NCI-H146 treated with DMSO at 0.1 percent for 48 hours (cell line): ENCODE results near the gene NOL4L.

Source experiments
- DNase-seq: peaks from one replicate; lab custom pipeline; 2025; ENCODE audit not compliant: unreplicated experiment; lab: John Stamatoyannopoulos, UW

NOL4L gene

DNA sequence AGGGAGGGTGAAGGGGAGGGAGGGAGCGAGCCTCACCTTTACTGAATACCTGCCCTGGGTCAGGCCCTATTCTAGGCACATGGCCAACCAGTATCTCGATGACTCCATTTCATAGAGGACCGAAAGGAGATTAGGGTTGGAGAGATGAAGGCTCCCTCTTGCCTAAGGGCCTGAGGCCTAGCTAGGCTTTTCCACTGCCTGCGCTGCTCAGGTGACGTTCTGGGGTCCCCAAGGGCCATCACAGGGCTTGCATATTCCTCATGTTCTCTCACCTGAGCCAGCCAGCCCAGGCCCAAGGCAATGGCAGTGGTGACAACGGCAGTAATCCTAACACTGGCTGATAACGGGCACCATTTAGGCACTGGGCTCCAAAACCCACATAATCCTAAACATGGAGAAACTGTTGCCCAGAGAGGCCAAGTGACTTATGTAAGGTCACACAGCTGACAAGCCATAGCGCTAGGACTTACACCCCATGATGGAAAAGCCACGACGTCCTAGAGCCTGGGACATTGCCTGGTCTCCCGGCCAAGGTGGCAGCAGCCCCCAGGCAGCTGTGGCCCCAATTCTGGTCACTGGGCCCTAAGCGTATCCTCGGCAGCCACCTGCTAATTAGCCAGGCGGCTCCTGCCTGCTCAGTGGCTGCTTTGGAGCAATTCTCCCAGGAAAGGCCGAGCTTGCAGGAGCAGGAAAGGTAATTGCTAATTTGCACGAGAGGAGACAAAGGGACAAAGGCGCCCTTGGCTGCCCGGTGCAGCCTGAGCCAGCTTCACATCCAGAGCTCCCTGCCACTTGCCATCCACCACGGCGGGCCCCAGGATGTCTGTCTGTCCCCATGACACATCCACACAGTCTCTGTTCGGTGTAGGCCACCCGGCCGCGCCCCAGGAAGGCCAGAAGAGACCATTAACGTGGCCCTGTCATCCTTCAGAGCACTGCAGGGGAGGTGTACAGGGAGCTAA lies 21.5 kb downstream of the NOL4L start:
- peak; percentile 96 for DNase-seq

- no peak for DNase-seq
Measured at GRCh38 chr20:32562495-32562911, 22.6 kb downstream of the NOL4L start.

DNA sequence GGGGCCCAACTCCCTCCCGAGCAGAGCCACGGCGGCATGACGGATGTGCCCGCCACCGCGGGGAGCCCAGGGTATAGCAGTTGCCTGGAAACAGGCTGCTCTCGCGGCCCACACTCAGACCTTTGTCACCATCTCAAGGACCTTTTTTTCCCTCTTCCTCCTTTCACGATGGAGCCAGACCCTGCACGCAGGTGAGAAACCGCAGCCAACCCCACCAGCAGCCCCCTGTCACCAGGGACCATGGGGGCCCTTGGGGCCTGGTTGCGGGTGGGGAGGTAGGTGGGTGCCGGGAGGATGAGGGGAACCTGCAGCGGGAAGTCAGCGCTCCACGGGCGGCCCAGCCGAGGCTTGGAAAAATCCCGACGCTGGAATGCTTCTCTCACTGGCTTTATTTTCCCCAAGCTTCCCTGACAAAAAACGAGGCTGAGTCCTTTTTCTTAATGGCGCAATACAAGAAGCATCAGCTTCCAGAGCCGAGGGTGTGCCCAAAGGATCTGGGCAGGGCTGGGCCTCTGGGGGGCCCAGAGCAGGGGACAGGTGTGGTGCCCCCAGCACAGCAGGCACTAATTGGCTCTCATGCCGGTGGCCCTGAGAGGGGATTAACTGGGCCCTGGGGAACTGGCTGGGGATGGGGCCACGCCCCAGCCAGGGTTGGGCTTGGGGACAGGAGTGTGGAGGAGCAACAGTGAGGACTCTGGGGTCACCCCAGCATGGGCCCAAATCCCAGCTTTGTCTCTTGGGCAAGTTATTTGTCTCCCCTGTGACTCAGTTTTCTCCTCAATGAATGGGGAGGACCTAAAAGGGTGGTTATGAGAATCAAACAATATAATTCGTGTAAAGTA lies 23.9 kb downstream of the NOL4L start:
- DNase-seq = peak; percentile 83

DNA sequence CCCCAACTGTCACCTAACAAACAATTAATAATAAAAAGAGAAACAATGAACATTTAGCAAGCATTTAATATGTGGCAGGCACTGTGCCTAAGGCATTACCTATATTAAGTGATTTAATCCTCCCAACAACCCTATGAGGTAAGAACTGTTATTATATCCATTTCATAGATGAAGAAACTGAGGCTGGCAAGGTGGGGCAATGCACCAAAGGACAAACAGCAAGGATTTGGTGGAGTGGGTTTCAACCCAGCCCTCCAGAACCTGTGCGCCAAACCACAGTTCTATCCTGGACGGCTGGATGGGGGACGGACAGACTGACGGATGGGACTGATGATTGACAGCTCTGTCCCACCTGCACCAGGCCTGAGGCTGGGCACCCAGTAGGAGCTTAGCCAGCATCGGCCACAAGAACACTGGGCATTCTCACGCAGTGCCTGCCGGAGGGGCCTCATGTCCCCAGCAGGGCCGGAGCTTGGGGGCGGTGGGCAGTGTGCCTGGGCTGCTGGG lies 24.6 kb downstream of the NOL4L start:
- DNase-seq = no peak

DNA sequence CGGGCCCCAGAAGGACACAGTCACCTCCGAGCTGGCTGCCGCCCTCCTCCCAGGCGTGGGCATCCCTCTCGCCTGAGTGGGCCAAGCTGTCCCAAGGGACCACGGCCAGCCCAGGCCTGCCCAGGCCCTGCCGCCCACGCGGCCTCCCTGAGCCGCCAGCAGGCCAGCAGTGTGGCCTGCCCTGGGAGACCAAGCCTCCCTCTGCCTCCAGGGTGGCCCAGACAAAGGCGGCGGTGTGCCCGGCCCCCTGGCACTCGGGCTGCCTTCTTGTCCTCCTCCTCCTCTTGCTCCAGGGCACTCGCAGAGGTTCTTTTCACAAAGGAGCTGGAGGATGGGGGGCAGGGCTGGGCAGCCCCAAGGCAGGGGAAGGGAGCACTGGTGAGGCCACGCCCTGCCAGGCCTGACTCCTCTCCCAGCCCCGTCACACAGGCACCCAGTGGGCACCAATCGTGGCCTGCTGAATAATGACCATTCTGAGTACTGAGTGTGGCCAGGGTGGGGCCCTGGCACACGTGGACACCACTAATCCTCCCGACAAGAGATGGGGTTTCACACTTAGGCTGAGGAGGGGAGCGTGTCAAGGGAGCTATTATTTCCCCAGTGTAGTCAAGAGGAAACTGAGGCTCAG lies 25.3 kb downstream of the NOL4L start:
- DNase-seq = no peak

DNA sequence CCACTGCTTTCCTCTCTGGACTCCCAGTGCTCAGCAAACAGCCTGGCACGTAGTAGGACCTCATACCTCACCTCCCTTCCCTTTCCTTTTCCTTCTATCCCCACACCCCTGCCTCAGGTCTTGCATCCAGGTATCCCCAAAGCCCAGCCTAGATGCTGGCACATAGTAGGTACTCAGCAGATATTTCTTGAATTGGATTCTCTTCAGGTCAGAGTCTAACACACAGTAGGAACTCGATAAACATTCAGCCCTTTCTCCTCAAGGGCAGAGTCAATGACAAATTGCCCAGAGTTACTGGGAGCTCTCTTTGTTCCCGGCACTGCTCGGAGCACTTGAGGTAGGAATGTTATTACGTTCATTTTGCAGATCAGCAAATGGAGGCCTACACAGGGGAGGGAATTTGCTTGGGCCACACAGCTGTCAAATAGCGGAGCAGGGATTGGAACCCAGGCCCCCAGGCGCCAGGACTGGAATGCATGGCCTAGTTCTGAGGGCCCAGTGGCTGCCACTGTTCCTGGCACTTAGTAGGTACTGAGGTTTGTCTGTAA lies 25.9 kb downstream of the NOL4L start:
- DNase-seq = no peak

DNA sequence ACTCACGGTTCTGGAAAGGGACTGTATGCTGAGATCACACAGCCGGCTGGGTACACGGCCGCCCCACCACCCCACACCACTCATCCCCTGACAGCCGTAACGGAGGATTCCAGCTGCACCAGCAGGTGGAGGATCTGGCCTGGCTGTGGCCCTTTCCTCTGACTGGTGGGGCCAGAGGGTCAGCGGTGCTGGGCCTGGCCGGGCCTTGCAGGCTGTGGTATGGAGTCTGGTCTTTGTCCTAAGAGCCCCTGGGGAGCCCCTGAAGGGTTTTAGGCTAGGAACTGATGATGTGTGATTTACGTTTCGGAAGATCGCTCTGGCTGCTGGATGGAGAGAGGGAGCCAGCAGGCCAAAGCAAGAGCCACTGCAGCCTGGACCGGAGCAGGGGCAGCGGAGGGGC lies 26.6 kb downstream of the NOL4L start:
- no peak for DNase-seq

- no peak for DNase-seq
Measured at GRCh38 chr20:32557319-32557718, 27.8 kb downstream of the NOL4L start.

GRCh38 chr20:32556312-32557184 lies 28.6 kb downstream of the NOL4L start:
- no peak for DNase-seq

- no peak for DNase-seq
Measured at GRCh38 chr20:32555584-32555983, 29.5 kb downstream of the NOL4L start.

DNA sequence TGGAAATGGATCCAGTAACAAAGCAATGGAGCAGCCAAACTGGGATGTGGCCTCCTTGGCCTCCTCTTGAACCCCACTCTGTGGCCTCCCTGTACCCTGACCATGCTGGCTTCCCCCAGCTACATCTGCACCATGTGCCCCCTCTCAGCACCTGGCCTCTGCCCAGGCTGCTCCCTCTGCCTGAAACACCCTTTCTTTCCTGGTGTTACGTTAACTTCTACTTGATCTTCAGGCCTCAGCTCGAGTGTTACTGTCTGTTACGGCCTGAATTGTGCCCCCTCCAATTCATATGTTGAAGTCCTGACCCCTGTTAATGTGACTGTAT lies 30.2 kb downstream of the NOL4L start:
- no peak for DNase-seq

DNA sequence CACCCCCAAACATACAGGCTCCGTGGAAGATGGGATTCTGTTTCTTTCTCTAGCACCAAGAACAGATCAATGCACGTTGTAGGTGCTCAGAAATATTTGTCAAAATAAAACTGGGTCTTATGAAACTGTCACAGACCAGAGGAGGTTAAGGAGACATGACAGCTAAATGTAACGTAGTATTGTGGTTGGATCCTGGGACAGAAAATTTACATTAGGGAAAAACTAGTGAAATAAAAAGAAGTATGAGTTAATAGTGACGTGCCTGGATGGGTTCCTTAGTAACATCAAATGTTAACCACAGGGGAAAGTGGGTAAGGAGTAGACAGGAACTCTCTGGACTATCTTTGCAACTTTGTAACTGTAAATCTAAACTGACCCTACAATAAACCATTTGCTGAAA lies 31.5 kb downstream of the NOL4L start:
- DNase-seq = no peak

- no peak for DNase-seq
Measured at GRCh38 chr20:32551693-32552092, 33.4 kb downstream of the NOL4L start.

DNA sequence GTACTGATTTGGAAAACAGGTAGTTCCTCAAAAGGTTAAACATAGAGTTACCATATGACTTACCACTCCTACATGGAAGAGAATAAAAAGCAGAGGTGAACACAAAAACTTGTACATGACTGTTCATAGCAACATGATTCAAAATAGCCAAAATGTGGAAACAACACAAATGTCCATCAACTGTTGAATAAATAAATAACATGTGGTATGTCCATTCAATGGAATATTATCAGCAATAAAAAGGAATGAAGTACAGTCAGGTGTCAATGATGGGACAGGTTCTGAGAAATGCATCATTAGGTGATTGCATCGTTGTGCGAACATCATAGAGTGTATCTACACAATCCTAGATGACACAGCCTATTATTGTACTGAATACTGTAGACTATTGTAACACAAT lies 35.3 kb downstream of the NOL4L start:
- no peak for DNase-seq

GRCh38 chr20:32547753-32548034 lies 37.4 kb downstream of the NOL4L start:
- no peak for DNase-seq

GRCh38 chr20:32546918-32547752 lies 38.0 kb downstream of the NOL4L start:
- DNase-seq = no peak

- DNase-seq = no peak
Measured at GRCh38 chr20:32544893-32545840, 40.0 kb downstream of the NOL4L start.

GRCh38 chr20:32544260-32544722 lies 40.8 kb downstream of the NOL4L start:
- DNase-seq = no peak
